H1 (cell line): ENCODE results near the gene SELENOV. TPM values are rescaled to one million over a fixed set of nuclear protein-coding genes. Genes with fewer than 3 reads are reported as not detected.
"Not testable (repeated sequence)": the region's sequence is repeated elsewhere in the genome, so short reads cannot be mapped to it uniquely, and the experiment has no call there.

Experiments
- CTCF ChIA-PET: fragments of 300-600 bp; sonication (Branson Sonifier 250); formaldehyde crosslinking; loops from one replicate; lab custom pipeline; 2021; ENCODE audit not compliant: partially characterized antibody; lab: Charles Lee
- POLR2A ChIA-PET: fragments of 300-600 bp; sonication (Branson Sonifier 250); formaldehyde crosslinking; loops from one replicate; lab custom pipeline; 2021; ENCODE audit warnings: inconsistent platforms; ENCODE audit not compliant: partially characterized antibody; lab: Charles Lee
- DNase-seq, 2 experiments: peaks; one replicate each; pipeline versions ENCODE4 v3.0.0 to v3.0.0-alpha.2; 2010 to 2022; ENCODE audit warnings: low spot score in 2 of 2, low read depth in 1 of 2, mixed read lengths in 1 of 2
- FAIRE-seq: peaks from 2 replicates; lab custom pipeline; 2011; peaks lifted over from hg19 to GRCh38; lab: Jason Lieb, UNC
- H2AFZ ChIP-seq: 2 replicates; pipeline ENCODE4 v1.8.1; 2012; ENCODE audit warnings: low read length, inconsistent platforms
- H2AK5ac ChIP-seq: 2 replicates; pipeline ENCODE4 v1.6.1; 2013; ENCODE audit warnings: low read depth, low read length
- H2BK120ac ChIP-seq: replicated peaks from 2 replicates; pipeline ENCODE3; 2013; ENCODE audit warnings: low read depth, low read length, inconsistent platforms
- H2BK12ac ChIP-seq: 2 replicates; pipeline ENCODE4 v1.6.1; 2013; ENCODE audit warnings: low read depth, low read length
- H2BK15ac ChIP-seq: 2 replicates; pipeline ENCODE4 v1.6.1; 2013; ENCODE audit warnings: low read length
- H2BK20ac ChIP-seq: 2 replicates; pipeline ENCODE4 v1.6.1; 2013; ENCODE audit warnings: low read length
- H2BK5ac ChIP-seq: 2 replicates; pipeline ENCODE4 v1.6.1; 2013; ENCODE audit warnings: low read depth, low read length
- H3K14ac ChIP-seq: 2 replicates; pipeline ENCODE4 v1.6.1; 2013; ENCODE audit warnings: inconsistent platforms; ENCODE audit not compliant: insufficient read length
- H3K18ac ChIP-seq: 2 replicates; pipeline ENCODE4 v1.6.1; 2013; ENCODE audit warnings: low read length; ENCODE audit errors: extremely low read depth
- H3K23ac ChIP-seq: 2 replicates; pipeline ENCODE4 v1.6.1; 2013; ENCODE audit warnings: inconsistent platforms; ENCODE audit not compliant: insufficient read length
- H3K23me2 ChIP-seq: 2 replicates; pipeline ENCODE4 v1.6.1; 2013; ENCODE audit warnings: low read depth, low read length
- H3K27ac ChIP-seq: 2 replicates; pipeline ENCODE4 v1.6.1; 2011; ENCODE audit warnings: low read depth, low read length, inconsistent platforms
- H3K27me3 ChIP-seq, 4 experiments: replicated peaks in 1 of 4; 1 replicate in 1 of 4; 2 replicates in 3 of 4; pipeline versions ENCODE4 v1.6.1 to v1.8.1; 2011 to 2013; ENCODE audit warnings: low read length in 3 of 4, mild to moderate bottlenecking in 3 of 4, inconsistent platforms in 2 of 4, mixed read lengths in 2 of 4, moderate library complexity in 1 of 4; ENCODE audit not compliant: control insufficient read depth in 3 of 4, insufficient read depth in 3 of 4; ENCODE audit errors: extremely low read depth in 1 of 4
- H3K36me3 ChIP-seq, 4 experiments: 2 replicates each; pipeline versions ENCODE4 v1.6.1 to v1.8.1; 2011 to 2013; ENCODE audit warnings: mild to moderate bottlenecking in 4 of 4, low read length in 3 of 4, moderate library complexity in 2 of 4, control low read depth in 1 of 4, inconsistent platforms in 1 of 4; ENCODE audit not compliant: insufficient read depth in 4 of 4, control insufficient read depth in 2 of 4
- H3K4ac ChIP-seq: replicated peaks from 2 replicates; pipeline ENCODE3; 2013; ENCODE audit warnings: low read length, low read depth, mixed read lengths, inconsistent platforms; ENCODE audit not compliant: insufficient read length
- H3K4me1 ChIP-seq, 4 experiments: replicated peaks in 1 of 4; 1 replicate in 1 of 4; 2 replicates in 3 of 4; pipeline versions ENCODE4 v1.6.1 to v1.8.1; 2011 to 2013; ENCODE audit warnings: low read length in 3 of 4, inconsistent platforms in 2 of 4, mixed read lengths in 1 of 4; ENCODE audit not compliant: insufficient read depth in 4 of 4, control insufficient read depth in 3 of 4
- H3K4me2 ChIP-seq, 2 experiments: 2 replicates each; pipeline versions ENCODE4 v1.6.1 to v1.8.1; 2011 to 2013; ENCODE audit warnings: low read depth in 2 of 2, low read length in 2 of 2, control low read depth in 1 of 2, inconsistent platforms in 1 of 2, mild to moderate bottlenecking in 1 of 2; ENCODE audit not compliant: insufficient read depth in 1 of 2
- H3K4me3 ChIP-seq, 4 experiments: fragments of 200-600, 300-600 bp in 1 of 4; sonication (generic), shearing (Covaris generic), sonication (Bioruptor Twin) in 1 of 4; 2 replicates each; pipeline versions ENCODE4 v1.5.1 to v1.8.1; 2011 to 2016; ENCODE audit warnings: low read length in 4 of 4, low read depth in 3 of 4, control low read depth in 2 of 4, inconsistent platforms in 2 of 4, mild to moderate bottlenecking in 2 of 4, mixed read lengths in 1 of 4, moderate library complexity in 1 of 4; ENCODE audit not compliant: insufficient read depth in 2 of 4; ENCODE audit errors: extremely low read depth in 1 of 4
- H3K56ac ChIP-seq: replicated peaks from 2 replicates; pipeline ENCODE3; 2013; ENCODE audit warnings: low read depth, mild to moderate bottlenecking, mixed read lengths, low read length, inconsistent platforms; ENCODE audit not compliant: insufficient read length
- H3K79me1 ChIP-seq: 2 replicates; pipeline ENCODE4 v1.6.1; 2013; ENCODE audit warnings: low read depth, low read length, control low read depth
- H3K79me2 ChIP-seq, 2 experiments: 2 replicates each; pipeline versions ENCODE4 v1.6.1 to v1.8.1; 2012 to 2013; ENCODE audit warnings: low read length in 2 of 2, mild to moderate bottlenecking in 2 of 2, inconsistent platforms in 1 of 2; ENCODE audit not compliant: insufficient read depth in 2 of 2, control insufficient read depth in 1 of 2
- H3K9ac ChIP-seq, 4 experiments: replicated peaks in 1 of 4; 1 replicate in 1 of 4; 2 replicates in 3 of 4; pipeline versions ENCODE4 v1.6.1 to v1.8.1; 2011 to 2013; ENCODE audit warnings: low read depth in 3 of 4, low read length in 3 of 4, control low read depth in 2 of 4, mild to moderate bottlenecking in 2 of 4, moderate library complexity in 2 of 4, inconsistent platforms in 1 of 4; ENCODE audit errors: extremely low read depth in 1 of 4
- H3K9me3 ChIP-seq, 2 experiments: 2 replicates each; pipeline versions ENCODE4 v1.6.1 to v1.8.1; 2012 to 2013; ENCODE audit warnings: mild to moderate bottlenecking in 2 of 2, moderate library complexity in 2 of 2, control low read depth in 1 of 2, inconsistent platforms in 1 of 2, low read depth in 1 of 2, low read length in 1 of 2, mixed read lengths in 1 of 2; ENCODE audit not compliant: insufficient read depth in 2 of 2
- H4K20me1 ChIP-seq, 2 experiments: replicated peaks in 1 of 2; 2 replicates each; pipeline versions ENCODE3 to v1.8.1; 2011 to 2013; ENCODE audit warnings: inconsistent platforms in 2 of 2, low read length in 2 of 2, mild to moderate bottlenecking in 1 of 2; ENCODE audit not compliant: insufficient read depth in 2 of 2, control insufficient read depth in 1 of 2
- H4K5ac ChIP-seq: 2 replicates; pipeline ENCODE4 v1.6.1; 2013; ENCODE audit warnings: low read length, low read depth, mixed read lengths, inconsistent platforms; ENCODE audit not compliant: insufficient read length
- H4K8ac ChIP-seq: 2 replicates; pipeline ENCODE4 v1.8.0; 2013; ENCODE audit warnings: mild to moderate bottlenecking, moderate library complexity, low read length, inconsistent platforms; ENCODE audit not compliant: insufficient read depth; ENCODE audit errors: extremely low read depth
- H4K91ac ChIP-seq: replicated peaks from 2 replicates; pipeline ENCODE3; 2013; ENCODE audit warnings: low read length, mixed read lengths, inconsistent platforms; ENCODE audit not compliant: insufficient read length
- WGBS, 2 experiments: shearing (Covaris generic) in 1 of 2; methylation state at CpG; one replicate each; pipeline versions ENCODE4 v1.1.6 to v1.1.7; 2013 to 2015; ENCODE audit warnings: low lambda C conversion rate in 2 of 2, mixed read lengths in 2 of 2, inconsistent platforms in 1 of 2, low coverage in 1 of 2, missing lambda C conversion rate in 1 of 2; ENCODE audit not compliant: insufficient replicate concordance in 2 of 2, insufficient coverage in 1 of 2, insufficient read length in 1 of 2; ENCODE audit errors: extremely low coverage in 1 of 2, missing lambda C conversion rate in 1 of 2; 5-methylcytosine and 5-hydroxymethylcytosine counted together
- polyA plus RNA-seq, 7 experiments: library from polyadenylated mRNA; depleted of rRNA in 3 of 7; stranded (reverse) in 5 of 7; unstranded in 2 of 7; fragments of >200 nt in 5 of 7; fragments of 200-250 nt in 2 of 7; gene quantifications; 1 replicate in 5 of 7; 2 replicates in 1 of 7; 4 replicates in 1 of 7; pipeline versions ENCODE4 v1.2.1 to v1.2.3, GENCODE V29; 2011 to 2013; ENCODE audit warnings: missing spikeins in 2 of 7, mixed read lengths in 2 of 7
- total RNA-seq: library from RNA; stranded (reverse); fragmentation: NEBNext Ultra II Directional; extraction: Animal tissue kit (Norgen Biotek cat#: 25700); gene quantifications from 2 replicates; pipeline ENCODE4 v1.2.1, GENCODE V29; 2021

The SELENOV gene
- total and polyA plus RNA-seq, 2 of the 8 experiments (the other 6 are each of a cell fraction or from before 2014, with no cell fraction given), result 8.4 to 10.7 TPM

- H3K27me3 ChIP-seq, H4K8ac ChIP-seq, H3K4me3 ChIP-seq, H2BK15ac ChIP-seq, H4K5ac ChIP-seq, H3K14ac ChIP-seq, H2AK5ac ChIP-seq, H3K4me1 ChIP-seq, H2BK20ac ChIP-seq, H3K4ac ChIP-seq, H3K9me3 ChIP-seq, H2BK5ac ChIP-seq, H3K27ac ChIP-seq, H4K20me1 ChIP-seq, H2BK120ac ChIP-seq, H3K9ac ChIP-seq, DNase-seq, H3K23me2 ChIP-seq, H3K23ac ChIP-seq, H3K79me1 ChIP-seq, FAIRE-seq, H3K4me2 ChIP-seq, CTCF ChIA-PET, H3K18ac ChIP-seq, H2AFZ ChIP-seq, H2BK12ac ChIP-seq, H3K56ac ChIP-seq, H4K91ac ChIP-seq: not testable (repeated sequence)
- POLR2A ChIA-PET, result interaction anchor here (1.2 to 1.3 kb wide), 2 partner anchors 36 to 54 kb away, joined by 3 to 4 read pairs; no protein-coding TSS in a partner anchor
- peaks cover 6 to 24% of the 10 kb centered on the region in 2 experiments; a peak in 3 of 4 replicates for H3K79me2 ChIP-seq
- peaks cover 13 to 32% (median 16%) of the 10 kb centered on the region in 4 experiments for H3K36me3 ChIP-seq
- 89% methylated on average over 11 of the region's 11 CpGs; no CpG with 5 or more reads in 1 of the 2 experiments for WGBS, 2 experiments
Observed at GRCh38 chr19:39479319-39479801, 35.6 kb upstream of the SELENOV start.
